A549 (cell line): ENCODE data around the gene DMAP1.

Source experiments
- CHD4 ChIP-seq: fragments of 200-600 bp; sonication (generic); IDR thresholded peaks from 2 replicates; pipeline ENCODE4 v1.6.1; 2016; ENCODE audit warnings: antibody characterized with exemption, mild to moderate bottlenecking, borderline replicate concordance
- CTCF ChIP-seq: fragments of >200 bp; sonication (Bioruptor Twin); formaldehyde crosslinking; IDR thresholded peaks from 3 replicates; pipeline ENCODE4 v1.5.1; 2016
- RAD21 ChIP-seq, 2 experiments: fragments of >200 bp in 1 of 2; sonication (Bioruptor Twin) in 1 of 2; formaldehyde crosslinking in 1 of 2; IDR thresholded peaks in 1 of 2; conservative IDR thresholded peaks in 1 of 2; 2 replicates in 1 of 2; 3 replicates in 1 of 2; pipeline ENCODE4 v1.6.1; 2012 to 2018; ENCODE audit warnings: inconsistent platforms in 1 of 2

- TF ChIP-seq CHD4 (no peak), RAD21 (conservative IDR thresholded peaks at IDR 0.05 in 1 of 2, IDR thresholded peaks at IDR 0.05 in 1 of 2) (no peak), CTCF (no peak)
Measured at GRCh38 chr1:44223187-44223610, 9.9 kb downstream of the DMAP1 start.
